ENCODE data around the gene MIS12. TPM values are rescaled to one million over a fixed set of nuclear protein-coding genes. Genes with fewer than 3 reads are reported as not detected.

The MIS12 gene
- total RNA-seq, 1 donor from 2014 or later = 22.9 TPM

- H3K36me3 Mint-ChIP-seq = no peaks in the 10 kb centered on the region
These were observed 44.1 kb downstream of the MIS12 start for GRCh38 chr17:5530265-5531084.

DNA sequence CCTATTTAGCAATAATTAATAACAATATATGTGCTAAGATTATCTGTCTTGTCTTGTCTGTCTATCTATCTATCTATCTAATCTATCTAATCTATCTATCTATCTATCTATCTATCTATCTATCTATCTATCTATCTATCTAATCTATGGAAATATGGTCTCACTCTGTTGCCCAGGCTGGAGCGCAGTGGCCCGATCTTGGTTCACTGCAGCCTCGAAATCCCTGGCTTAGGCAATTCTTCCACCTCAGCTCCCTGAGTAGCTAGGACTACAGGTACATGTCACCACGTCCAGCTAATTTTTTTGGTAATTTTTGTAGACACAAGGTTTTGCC, 44.7 kb downstream of the MIS12 start:
- no peak for TF ChIP-seq CTCF (IDR thresholded peaks at IDR 0.05; ENCODE audit: unreplicated experiment)
- Mint-ChIP-seq H3K36me3 (no peaks in the 10 kb centered on the region), H3K27ac (no peak overlapping the region), H3K27me3 (ENCODE audit: low read depth) (no peaks in the 10 kb centered on the region), H3K4me3 (no peak overlapping the region), H3K9me3 (no peaks in the 10 kb centered on the region), H3K4me1 (peaks cover 14% of the 10 kb centered on the region)
- no peak for DNase-seq (ENCODE audit: low spot score in 2 of 2, unreplicated experiment in 2 of 2)

More at GRCh38 chr17:5530265-5531084, 44.1 kb downstream of the MIS12 start:
- TF ChIP-seq CTCF (IDR thresholded peaks at IDR 0.05; ENCODE audit: unreplicated experiment) = no peak
- Mint-ChIP-seq H3K4me3 (no peak overlapping the region), H3K4me1 (peaks cover 14% of the 10 kb centered on the region), H3K27ac (no peak overlapping the region), H3K27me3 (ENCODE audit: low read depth) (no peaks in the 10 kb centered on the region), H3K9me3 (no peaks in the 10 kb centered on the region)
- DNase-seq (ENCODE audit: low spot score in 2 of 2, unreplicated experiment in 2 of 2) = no peak

DNA sequence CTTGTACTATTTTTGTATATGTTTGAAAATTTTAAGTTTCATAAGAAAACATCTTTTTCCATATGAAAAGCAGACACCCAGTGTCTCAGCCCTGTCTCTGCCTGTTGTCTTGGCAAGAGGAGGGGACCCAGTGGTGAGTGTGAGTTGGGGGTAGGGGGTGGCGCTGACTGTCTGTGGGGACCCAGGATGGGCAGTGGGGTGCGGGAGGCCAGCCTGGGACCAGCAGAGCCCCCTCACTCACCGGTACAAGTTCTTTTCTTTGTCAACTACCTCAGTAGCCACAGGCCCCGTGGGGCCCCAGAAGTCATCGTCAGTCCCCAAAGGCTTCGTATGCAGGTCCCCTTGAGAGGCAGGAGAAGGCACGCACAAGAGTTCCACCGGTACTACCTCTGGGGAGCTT, 46.2 kb downstream of the MIS12 start:
- no peak for TF ChIP-seq CTCF (IDR thresholded peaks at IDR 0.05; ENCODE audit: unreplicated experiment)
- H3K4me3 Mint-ChIP-seq = no peak overlapping the region
- DNase-seq (ENCODE audit: low spot score in 2 of 2, unreplicated experiment in 2 of 2) = no peak
- no peaks in the 10 kb centered on the region for H3K27me3 Mint-ChIP-seq (ENCODE audit: low read depth)
- H3K27ac Mint-ChIP-seq = no peak overlapping the region
- no peaks in the 10 kb centered on the region for H3K36me3 Mint-ChIP-seq
- H3K4me1 Mint-ChIP-seq = peaks cover 7% of the 10 kb centered on the region
- H3K9me3 Mint-ChIP-seq = no peaks in the 10 kb centered on the region

GRCh38 chr17:5533486-5534315, 47.3 kb downstream of the MIS12 start:
- Mint-ChIP-seq H3K4me1 (peaks cover 7% of the 10 kb centered on the region), H3K4me3 (no peak overlapping the region), H3K36me3 (no peaks in the 10 kb centered on the region), H3K27me3 (ENCODE audit: low read depth) (no peaks in the 10 kb centered on the region), H3K27ac (no peak overlapping the region), H3K9me3 (no peaks in the 10 kb centered on the region)
- DNase-seq (ENCODE audit: low spot score in 2 of 2, unreplicated experiment in 2 of 2) = no peak
- TF ChIP-seq CTCF (IDR thresholded peaks at IDR 0.05; ENCODE audit: unreplicated experiment) = no peak

DNA sequence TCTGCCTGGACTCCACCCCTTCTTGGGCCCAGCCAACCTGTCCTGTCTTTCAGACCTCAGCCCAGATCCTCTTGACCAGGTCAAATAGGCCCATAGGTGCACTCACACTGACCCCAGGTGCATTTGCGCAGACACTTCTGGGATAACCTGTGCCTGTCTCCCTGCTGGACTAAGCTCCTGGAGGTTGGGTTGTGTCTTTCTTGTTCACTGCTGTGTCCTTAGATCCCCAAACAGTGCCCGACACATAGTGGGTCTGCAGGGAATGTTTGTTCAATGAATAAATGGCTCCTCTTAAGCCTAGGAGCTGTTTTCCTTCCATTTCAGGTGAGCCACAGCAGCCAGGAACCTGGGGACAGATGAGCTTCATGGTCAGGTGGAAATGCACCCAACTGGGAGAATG, 49.1 kb downstream of the MIS12 start:
- H3K4me1 Mint-ChIP-seq = peaks cover 7% of the 10 kb centered on the region
- H3K36me3 Mint-ChIP-seq = no peaks in the 10 kb centered on the region
- H3K27ac Mint-ChIP-seq = no peak overlapping the region
- H3K27me3 Mint-ChIP-seq (ENCODE audit: low read depth) = no peaks in the 10 kb centered on the region
- H3K9me3 Mint-ChIP-seq = no peaks in the 10 kb centered on the region
- no peak for DNase-seq (ENCODE audit: low spot score in 2 of 2, unreplicated experiment in 2 of 2)
- no peak overlapping the region for H3K4me3 Mint-ChIP-seq
- no peak for TF ChIP-seq CTCF (IDR thresholded peaks at IDR 0.05; ENCODE audit: unreplicated experiment)

All from mesothelial cell of epicardium (in vitro differentiated cells).